Measurements from ENCODE around the gene APPL2.
"Not testable (repeated sequence)": the region's sequence is repeated elsewhere in the genome, so short reads cannot be mapped to it uniquely, and the experiment has no call there.

Gene APPL2

DNA sequence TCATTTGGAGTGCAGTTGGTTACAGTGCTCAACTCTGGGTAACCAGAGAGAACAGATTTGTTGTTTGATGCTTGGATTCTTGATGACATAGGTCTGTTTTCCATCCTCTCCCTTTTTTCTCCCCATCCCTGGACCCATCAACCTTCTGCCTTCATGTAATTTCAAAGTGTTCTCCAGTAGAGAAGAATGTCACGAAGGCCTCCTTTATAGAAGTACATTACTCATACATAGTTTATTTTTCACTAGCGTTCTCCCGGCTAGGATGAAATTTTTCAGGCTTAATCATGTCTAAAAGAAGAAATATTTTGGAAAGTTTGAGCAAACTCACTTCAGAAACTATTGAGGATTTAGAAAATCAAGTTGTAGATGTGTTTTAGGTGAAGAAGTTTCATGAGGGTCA is 20.9 kb upstream of the APPL2 start:
- peak; percentile 83 for DNase-seq (ENCODE audit: low read depth)

DNA sequence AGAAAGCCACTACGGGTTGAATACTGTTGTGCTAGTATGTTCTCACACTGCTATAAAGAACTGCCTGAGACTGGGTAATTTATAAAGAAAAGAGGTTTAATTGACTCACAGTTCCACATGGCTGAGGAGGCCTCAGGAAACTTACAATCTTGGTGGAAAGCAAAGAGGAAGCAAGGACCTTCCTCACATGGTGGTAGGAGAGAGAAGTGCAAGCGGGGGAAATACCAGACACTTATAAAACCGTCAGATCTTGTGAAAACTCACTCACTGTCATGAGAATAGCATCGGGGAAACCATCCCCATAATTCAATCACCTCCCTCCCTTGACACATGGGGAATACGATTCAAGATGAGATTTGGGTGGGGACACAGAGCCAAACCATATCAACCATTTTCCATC is 20.5 kb upstream of the APPL2 start:
- DNase-seq (ENCODE audit: low read depth) = not testable (repeated sequence)

DNA sequence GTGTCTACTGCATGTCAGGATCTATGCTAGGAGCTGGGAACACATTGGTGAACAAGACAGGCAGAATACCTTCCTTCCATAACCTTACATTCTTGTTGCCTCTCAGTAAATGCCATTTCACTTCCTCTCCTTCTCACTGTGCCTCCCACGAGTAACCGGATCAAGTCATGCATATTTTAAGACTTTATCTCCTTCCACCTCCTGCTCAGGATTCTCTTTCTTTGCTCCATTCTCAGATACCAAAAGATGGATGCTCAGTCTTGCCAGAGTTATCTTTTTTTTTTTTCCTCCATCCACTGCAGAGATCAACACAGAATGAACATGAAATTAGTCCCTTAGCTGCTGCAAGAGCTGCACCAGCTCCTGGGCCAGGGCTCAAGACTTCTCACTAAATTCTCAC is 20.0 kb upstream of the APPL2 start:
- DNase-seq (ENCODE audit: low read depth) = peak; percentile 32

DNA sequence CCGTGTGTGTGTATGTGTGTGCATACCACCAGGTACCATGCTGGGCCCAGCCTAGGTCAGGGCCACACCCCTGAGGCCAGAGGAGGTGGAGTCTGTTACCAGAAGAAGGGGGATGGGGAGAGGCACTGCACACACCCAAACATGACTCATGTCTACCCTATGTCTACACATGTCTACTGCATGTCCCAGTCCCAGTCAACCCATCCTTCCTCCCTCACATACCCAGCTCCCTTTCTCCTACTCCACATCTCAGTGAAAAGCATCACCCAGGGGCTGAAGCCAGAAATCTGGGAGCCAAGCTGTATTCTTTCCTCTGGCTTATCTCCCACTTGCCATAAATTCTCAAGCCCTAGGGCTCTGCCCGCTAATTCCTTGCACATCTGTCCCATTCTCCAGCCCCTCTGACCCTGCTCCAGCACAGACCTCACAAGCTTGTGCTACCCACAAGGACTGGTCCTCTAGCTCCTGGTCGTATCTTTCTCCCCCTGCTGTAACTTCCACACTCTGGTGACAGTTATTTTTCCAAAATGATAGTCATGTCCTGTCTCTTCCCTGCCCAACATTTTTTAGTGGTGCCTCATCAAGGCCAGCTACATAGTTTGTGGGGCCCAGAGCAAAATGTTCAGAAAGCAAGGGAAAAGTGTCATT is 18.0 kb upstream of the APPL2 start:
- DNase-seq (ENCODE audit: low read depth) = peak; percentile 65

GRCh38 chr12:105252901-105253300 is 16.9 kb upstream of the APPL2 start:
- DNase-seq (ENCODE audit: low read depth) = no peak

- DNase-seq (ENCODE audit: low read depth) = not testable (repeated sequence)
These were observed 9.9 kb upstream of the APPL2 start for GRCh38 chr12:105245776-105246427.

- DNase-seq (ENCODE audit: low read depth) = no peak
These were observed 9.3 kb upstream of the APPL2 start for GRCh38 chr12:105245291-105245690.

GRCh38 chr12:105240228-105240627 is 4.3 kb upstream of the APPL2 start:
- no peak for DNase-seq (ENCODE audit: low read depth)

GRCh38 chr12:105239304-105239703 is 3.3 kb upstream of the APPL2 start:
- peak; percentile 34 for DNase-seq (ENCODE audit: low read depth)

DNA sequence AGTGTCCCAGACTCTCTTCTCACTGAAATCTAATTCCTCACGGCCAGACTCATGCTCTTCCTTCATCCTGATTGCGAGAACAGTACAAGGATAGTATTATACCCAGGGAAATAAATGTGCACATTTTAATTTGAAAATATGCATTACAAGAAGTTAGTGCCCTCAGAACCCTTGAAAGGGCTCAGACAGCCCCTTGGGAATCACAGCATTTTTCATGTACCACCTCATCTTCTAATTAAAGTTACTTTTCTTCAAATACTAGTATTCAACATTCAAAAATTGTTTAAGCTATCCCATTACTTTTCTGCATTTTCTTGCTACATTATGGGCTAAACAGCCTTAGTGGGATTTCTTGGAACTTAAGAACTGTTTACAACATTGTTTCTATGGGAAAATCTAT is 1.7 kb upstream of the APPL2 start:
- no peak for DNase-seq (ENCODE audit: low read depth)

GRCh38 chr12:105235281-105235731 is 668 bp downstream of the APPL2 start:
- DNase-seq (ENCODE audit: low read depth) = no peak

DNA sequence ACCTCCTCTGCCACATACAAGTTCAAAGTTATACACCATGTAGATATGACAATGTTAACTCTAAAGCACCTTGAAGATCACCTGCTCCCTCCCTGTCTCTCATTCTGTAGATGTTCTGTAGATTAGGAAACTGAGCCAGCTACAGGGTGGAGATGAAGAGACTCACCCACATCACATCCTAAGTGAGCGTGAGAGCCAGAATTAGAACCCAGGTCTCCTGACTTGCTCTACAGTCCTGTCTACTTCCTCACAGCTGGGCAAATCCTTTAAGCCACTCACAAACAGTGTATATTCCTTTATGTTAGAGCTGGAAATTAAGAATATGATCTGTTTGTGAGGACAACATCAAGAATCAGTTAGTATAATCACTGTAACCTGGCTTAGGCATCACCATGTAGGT is 1.8 kb downstream of the APPL2 start:
- DNase-seq (ENCODE audit: low read depth) = no peak

GRCh38 chr12:105233041-105233905 is 2.7 kb downstream of the APPL2 start:
- no peak for DNase-seq (ENCODE audit: low read depth)

- DNase-seq (ENCODE audit: low read depth) = no peak
These were observed 4.6 kb downstream of the APPL2 start for GRCh38 chr12:105231396-105231795.

DNA sequence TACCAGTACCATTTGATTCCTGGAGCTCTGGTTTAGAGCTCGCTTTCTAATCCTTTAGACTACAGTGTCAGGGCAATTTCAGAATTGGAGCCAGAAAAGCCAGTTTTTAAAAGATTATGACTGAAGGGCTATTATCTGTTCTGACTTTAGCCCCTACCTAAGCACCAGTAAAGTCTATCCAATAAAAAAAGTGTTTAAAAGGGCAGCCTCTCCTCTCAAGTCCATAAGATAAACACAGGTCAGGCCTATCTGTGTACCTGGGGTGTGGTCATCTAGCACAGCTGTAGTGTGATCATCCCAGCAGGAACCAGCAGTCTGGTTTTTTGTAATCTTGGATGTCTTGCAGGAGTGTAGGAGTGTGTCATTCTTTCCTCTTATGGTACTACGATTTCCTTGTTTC is 6.6 kb downstream of the APPL2 start:
- peak; percentile 29 for DNase-seq (ENCODE audit: low read depth)

DNA sequence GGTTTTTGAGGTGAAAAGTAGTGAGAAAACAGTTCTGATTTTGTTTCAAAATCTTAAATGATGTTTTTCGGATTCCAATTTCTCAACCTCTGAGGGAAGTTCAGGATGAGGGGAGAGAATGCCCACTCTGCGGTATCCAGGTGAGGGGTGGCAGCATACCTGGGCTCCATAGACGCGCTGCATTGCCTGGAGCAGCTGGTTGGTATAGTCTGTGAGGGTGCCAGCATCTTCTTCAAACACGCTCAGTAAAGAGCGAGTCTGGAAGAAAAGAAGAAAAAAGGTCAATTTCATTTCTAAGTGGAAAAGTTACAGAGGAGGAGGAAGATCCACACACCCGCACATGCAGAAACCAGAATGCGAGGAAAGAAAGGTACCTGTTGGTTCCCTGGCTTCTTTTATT is 7.0 kb downstream of the APPL2 start:
- DNase-seq (ENCODE audit: low read depth) = no peak

DNA sequence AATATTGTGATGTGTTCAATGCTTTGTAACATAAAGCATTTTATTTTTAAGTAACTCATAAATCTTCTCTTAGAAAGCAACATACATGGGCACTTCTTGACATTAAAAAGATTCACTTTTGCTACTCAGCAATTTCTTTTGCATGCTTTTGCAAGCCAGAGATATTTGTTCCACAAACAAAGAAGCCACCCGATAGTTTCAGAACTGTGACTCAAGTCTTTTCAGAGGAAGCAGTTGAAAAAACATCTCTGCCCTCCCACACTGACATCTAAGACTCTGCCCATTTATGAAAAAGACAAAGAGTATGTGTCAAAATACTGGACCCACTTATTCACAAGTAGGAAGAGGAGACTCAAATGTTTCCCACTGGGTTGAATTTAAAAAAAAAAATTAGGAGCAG is 7.5 kb downstream of the APPL2 start:
- DNase-seq (ENCODE audit: low read depth) = peak; percentile 83

DNA sequence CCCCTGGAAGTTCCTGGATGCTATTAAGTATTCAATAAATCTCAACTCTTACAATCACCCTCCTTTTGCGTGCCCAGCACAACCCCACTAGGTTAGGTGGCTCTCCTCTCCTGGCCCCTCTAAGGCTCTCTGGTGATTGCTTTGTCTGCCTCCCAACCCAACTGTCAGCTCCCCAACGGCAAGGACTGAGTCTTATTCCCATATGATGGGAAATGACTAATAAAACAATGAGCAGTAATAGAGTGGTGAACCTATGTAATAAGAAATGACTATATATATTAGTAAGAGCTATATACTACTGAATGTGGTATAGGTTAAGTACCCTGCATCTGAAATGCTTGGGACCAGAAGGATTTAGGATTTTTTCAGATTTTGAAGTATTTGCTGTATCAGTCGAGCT is 8.1 kb downstream of the APPL2 start:
- no peak for DNase-seq (ENCODE audit: low read depth)

- DNase-seq (ENCODE audit: low read depth) = peak; percentile 94
These were observed 9.8 kb downstream of the APPL2 start for GRCh38 chr12:105226219-105226618.

GRCh38 chr12:105225505-105226015 is 10.4 kb downstream of the APPL2 start:
- no peak for DNase-seq (ENCODE audit: low read depth)

DNA sequence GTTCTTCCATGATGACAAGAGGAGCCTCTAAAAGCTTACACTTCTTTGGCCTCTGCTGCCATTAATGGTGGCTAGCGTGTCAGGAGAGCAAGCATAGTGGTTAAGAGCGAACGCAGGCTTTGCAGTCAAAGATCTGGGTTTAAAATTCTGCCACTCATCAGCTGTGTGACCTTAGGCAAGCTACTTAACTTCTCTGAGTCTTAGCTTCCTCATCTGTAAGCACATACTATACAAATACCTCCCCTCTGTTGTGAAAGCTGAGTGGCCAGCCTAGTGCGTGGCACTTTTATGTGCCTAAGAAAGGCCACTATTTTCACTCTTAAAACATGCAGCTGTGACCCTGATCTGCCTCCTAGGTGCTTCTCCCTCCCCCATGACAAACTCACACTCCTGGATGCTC is 11.6 kb downstream of the APPL2 start:
- DNase-seq (ENCODE audit: low read depth) = no peak

DNA sequence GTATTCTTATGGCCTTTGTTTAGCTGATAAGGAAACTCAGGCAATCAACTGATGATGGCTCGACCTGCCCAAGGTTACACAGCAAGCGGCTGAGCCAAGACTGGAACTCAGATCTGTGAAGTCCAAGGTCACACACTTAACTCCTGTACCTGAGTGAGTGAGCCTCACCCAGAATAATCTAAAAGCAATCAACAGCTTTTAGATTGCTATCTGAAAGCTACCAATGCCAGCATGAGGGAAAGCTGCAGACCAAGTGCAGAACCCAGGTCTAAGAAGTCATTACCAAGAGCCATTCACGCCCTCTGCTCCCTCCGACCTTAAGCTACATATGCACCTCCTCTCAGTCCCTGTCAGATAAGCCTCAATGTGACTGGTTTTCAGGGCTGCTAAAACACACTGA is 12.1 kb downstream of the APPL2 start:
- no peak for DNase-seq (ENCODE audit: low read depth)

DNA sequence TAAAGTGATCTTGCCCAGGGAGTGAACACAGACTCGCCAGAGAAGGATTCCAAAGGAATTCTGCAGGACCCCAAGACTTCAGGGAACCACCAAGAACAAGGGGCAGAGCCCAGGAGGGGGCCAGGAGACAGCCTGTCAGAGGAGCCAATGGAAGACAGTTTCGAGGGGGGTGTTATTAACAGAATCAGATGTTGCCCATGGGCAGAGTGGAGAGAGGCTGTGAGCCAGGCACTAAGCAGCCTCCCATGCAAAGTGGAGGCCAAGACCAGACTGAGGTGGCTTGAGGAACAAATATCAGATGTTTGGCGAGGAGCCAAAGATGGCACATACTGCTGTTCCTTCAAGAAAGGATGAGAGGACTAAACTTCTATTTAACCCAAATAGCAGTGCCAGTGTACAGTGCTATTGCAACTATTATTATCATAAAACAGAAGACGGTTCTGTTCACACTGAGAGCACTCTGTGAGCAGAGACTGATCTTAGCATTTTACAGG is 12.6 kb downstream of the APPL2 start:
- no peak for DNase-seq (ENCODE audit: low read depth)

All from iris pigment epithelial cell (primary cell).